DND-41 (cell line): ENCODE data around the gene TMEM74B.

Experiments used
- ATAC-seq: fragments of 200-7000 bp; cut with Tn5 transposase; 3 replicates; pipeline ENCODE4 v1.9.1; 2021; ENCODE audit warnings: low read depth; ENCODE audit not compliant: insufficient read depth
- DNase-seq: peaks from one replicate; pipeline ENCODE4 v3.0.0-alpha.2; 2020
- H2AFZ ChIP-seq: 2 replicates; pipeline ENCODE4 v1.6.0; 2012; ENCODE audit warnings: low read depth, low read length
- H3K27ac ChIP-seq: 2 replicates; pipeline ENCODE4 v1.5.1; 2012; ENCODE audit warnings: low read length, inconsistent platforms
- H3K27me3 ChIP-seq: fragments of 200-600 bp; sonication (generic); 2 replicates; pipeline ENCODE4 v1.6.0; 2012; ENCODE audit warnings: low read length, mild to moderate bottlenecking, inconsistent platforms; ENCODE audit not compliant: insufficient read depth, poor library complexity
- H3K36me3 ChIP-seq: 2 replicates; pipeline ENCODE4 v1.5.1; 2012; ENCODE audit warnings: low read length, inconsistent platforms; ENCODE audit not compliant: insufficient read depth
- H3K4me1 ChIP-seq: 2 replicates; pipeline ENCODE4 v1.5.1; 2012; ENCODE audit warnings: mild to moderate bottlenecking, low read length; ENCODE audit not compliant: insufficient read depth
- H3K4me2 ChIP-seq: 2 replicates; pipeline ENCODE4 v1.6.0; 2012; ENCODE audit warnings: mild to moderate bottlenecking, moderate library complexity, low read length, inconsistent platforms; ENCODE audit not compliant: insufficient read depth
- H3K4me3 ChIP-seq, 2 experiments: fragments of 200-600 bp in 1 of 2; shearing (Covaris generic) in 1 of 2; 2 replicates each; pipeline ENCODE4 v1.5.1; 2012 to 2016; ENCODE audit warnings: inconsistent platforms in 2 of 2, low read length in 2 of 2, mild to moderate bottlenecking in 2 of 2, low read depth in 1 of 2, moderate library complexity in 1 of 2
- H3K79me2 ChIP-seq: 2 replicates; pipeline ENCODE4 v1.6.0; 2012; ENCODE audit warnings: low read length, inconsistent platforms; ENCODE audit not compliant: insufficient read depth
- H3K9ac ChIP-seq: 2 replicates; pipeline ENCODE4 v1.6.0; 2012; ENCODE audit warnings: low read depth, mild to moderate bottlenecking, inconsistent platforms, low read length, moderate library complexity
- H3K9me3 ChIP-seq: 2 replicates; pipeline ENCODE4 v1.5.1; 2012; ENCODE audit warnings: low read length, moderate library complexity, mild to moderate bottlenecking, inconsistent platforms; ENCODE audit not compliant: insufficient read depth, severe bottlenecking
- H4K20me1 ChIP-seq: 2 replicates; pipeline ENCODE4 v1.6.0; 2012; ENCODE audit warnings: low read length; ENCODE audit not compliant: insufficient read depth
- EZH2 ChIP-seq: IDR thresholded peaks from 3 replicates; pipeline ENCODE4 v1.6.1; 2012; ENCODE audit warnings: borderline replicate concordance, low read depth, mild to moderate bottlenecking, moderate library complexity, low read length, inconsistent platforms; ENCODE audit not compliant: severe bottlenecking
- TF ChIP-seq, protein P1 (sequence below): IDR thresholded peaks from 2 replicates; pipeline ENCODE4 v1.5.1; 2012; ENCODE audit warnings: borderline replicate concordance, low read length, moderate library complexity, mild to moderate bottlenecking; ENCODE audit not compliant: poor library complexity, severe bottlenecking; ENCODE audit errors: extremely low read depth

Gene TMEM74B

DNA sequence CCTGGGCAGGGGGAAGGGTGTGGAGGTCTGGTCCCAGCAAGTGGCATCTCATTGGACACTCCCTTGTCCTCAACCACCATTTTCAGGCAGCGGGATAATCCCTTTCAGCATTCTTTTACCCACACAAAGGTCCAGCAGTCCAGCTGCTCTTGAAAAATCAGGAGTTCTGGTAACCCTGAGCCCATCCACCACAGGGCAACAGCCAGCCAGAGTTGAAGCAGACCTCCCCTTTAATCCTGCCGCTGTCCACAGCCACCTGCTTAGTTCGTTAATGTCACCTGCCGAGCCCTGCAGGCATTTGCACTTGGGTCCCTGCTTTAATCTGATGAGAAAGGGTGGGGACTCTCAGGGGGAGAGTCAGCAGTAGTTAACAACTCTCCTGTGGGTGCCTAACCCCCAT, 11.1 kb downstream of the TMEM74B start:
- Histone ChIP-seq H3K9me3 (no peaks in the 10 kb centered on the region), H3K4me2 (no peak overlapping the region), H3K9ac (no peak overlapping the region), H3K4me3 (no peak overlapping the region), H3K36me3 (peaks cover 38% of the 10 kb centered on the region), H3K4me1 (no peaks in the 10 kb centered on the region), H3K27ac (no peak overlapping the region), H3K27me3 (no peaks in the 10 kb centered on the region), H2AFZ (no peak overlapping the region), H3K79me2 (no peaks in the 10 kb centered on the region), H4K20me1 (peaks cover 23% of the 10 kb centered on the region)
- TF ChIP-seq, protein P1, sequence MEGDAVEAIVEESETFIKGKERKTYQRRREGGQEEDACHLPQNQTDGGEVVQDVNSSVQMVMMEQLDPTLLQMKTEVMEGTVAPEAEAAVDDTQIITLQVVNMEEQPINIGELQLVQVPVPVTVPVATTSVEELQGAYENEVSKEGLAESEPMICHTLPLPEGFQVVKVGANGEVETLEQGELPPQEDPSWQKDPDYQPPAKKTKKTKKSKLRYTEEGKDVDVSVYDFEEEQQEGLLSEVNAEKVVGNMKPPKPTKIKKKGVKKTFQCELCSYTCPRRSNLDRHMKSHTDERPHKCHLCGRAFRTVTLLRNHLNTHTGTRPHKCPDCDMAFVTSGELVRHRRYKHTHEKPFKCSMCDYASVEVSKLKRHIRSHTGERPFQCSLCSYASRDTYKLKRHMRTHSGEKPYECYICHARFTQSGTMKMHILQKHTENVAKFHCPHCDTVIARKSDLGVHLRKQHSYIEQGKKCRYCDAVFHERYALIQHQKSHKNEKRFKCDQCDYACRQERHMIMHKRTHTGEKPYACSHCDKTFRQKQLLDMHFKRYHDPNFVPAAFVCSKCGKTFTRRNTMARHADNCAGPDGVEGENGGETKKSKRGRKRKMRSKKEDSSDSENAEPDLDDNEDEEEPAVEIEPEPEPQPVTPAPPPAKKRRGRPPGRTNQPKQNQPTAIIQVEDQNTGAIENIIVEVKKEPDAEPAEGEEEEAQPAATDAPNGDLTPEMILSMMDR, result no peak
- no peak for TF ChIP-seq EZH2
- DNase-seq (no peak), ATAC-seq (no peak)

DNA sequence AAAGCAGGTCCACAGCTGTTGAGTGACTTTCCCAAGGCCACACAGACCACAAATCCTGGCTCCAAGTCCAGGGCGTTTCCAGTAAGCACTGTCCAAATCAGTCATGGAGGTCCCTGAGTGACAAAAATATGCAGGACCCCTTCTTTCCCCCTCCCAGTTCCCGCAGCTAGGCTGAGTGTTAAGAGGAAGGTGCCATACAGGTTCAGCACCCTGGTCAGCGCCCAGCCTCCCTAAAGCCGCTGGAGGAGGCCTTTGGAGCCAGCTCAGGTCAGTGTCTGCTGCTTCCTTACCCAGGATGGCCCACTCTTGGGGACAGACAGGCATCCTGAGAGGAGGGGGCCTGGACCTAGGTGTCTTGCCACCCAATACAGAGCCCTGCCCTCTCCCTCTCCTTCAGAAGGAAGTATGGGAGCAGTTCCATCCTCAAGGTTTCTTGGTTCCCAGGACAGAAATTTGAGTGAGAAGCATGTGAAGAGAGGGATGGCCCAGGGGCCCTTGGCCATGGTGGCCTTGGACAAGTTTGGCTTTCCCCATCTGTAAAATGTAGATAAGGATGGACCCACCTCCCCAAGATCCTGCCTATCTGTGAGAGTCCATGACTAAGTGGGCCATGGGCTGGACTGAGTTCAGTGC, 13.2 kb downstream of the TMEM74B start:
- ATAC-seq (peak; percentile 69), DNase-seq (peak; percentile 64)
- H3K9ac ChIP-seq, result no peak overlapping the region
- no peak overlapping the region for H3K4me3 ChIP-seq
- H3K79me2 ChIP-seq, result no peaks in the 10 kb centered on the region
- H3K27ac ChIP-seq, result no peak overlapping the region
- H3K9me3 ChIP-seq, result no peaks in the 10 kb centered on the region
- H3K4me1 ChIP-seq, result no peaks in the 10 kb centered on the region
- H3K36me3 ChIP-seq, result peaks cover 59% of the 10 kb centered on the region
- H4K20me1 ChIP-seq, result peaks cover 23% of the 10 kb centered on the region
- no peak overlapping the region for H2AFZ ChIP-seq
- H3K27me3 ChIP-seq, result no peaks in the 10 kb centered on the region
- H3K4me2 ChIP-seq, result no peak overlapping the region
- TF ChIP-seq, protein P1, result no peak
- no peak for TF ChIP-seq EZH2

DNA sequence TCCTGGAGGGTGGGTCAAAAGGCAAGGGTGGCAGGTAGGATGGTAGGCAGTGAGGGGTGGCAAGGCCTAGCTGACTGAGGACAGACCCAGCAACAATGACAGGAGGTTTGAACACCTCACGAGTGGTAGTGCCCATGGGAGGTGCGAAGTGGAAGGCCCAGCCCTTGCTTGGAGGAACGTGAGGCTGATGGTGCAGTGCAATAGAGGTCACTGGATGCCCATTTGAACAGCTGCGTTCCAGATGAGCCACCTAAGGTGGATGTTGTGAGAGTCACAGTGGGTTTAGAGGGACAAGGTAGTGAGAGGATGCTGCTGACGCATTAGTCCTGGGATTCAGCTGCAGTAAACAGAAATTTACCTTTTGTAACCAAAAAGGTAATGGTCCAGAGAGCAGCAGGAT, 15.6 kb downstream of the TMEM74B start:
- H3K9me3 ChIP-seq, result no peaks in the 10 kb centered on the region
- H3K27ac ChIP-seq, result no peak overlapping the region
- TF ChIP-seq EZH2, result no peak
- TF ChIP-seq, protein P1, result no peak
- H3K9ac ChIP-seq, result no peak overlapping the region
- no peaks in the 10 kb centered on the region for H3K27me3 ChIP-seq
- no peak overlapping the region for H2AFZ ChIP-seq
- no peak overlapping the region for H3K4me2 ChIP-seq
- H3K4me3 ChIP-seq, result no peak overlapping the region
- no peak for ATAC-seq
- DNase-seq, result no peak
- peaks cover 79% of the 10 kb centered on the region for H3K36me3 ChIP-seq
- H3K4me1 ChIP-seq, result no peaks in the 10 kb centered on the region
- H3K79me2 ChIP-seq, result no peaks in the 10 kb centered on the region
- peaks cover 23% of the 10 kb centered on the region for H4K20me1 ChIP-seq
